Stimulated activated CD4-positive, alpha-beta T cell treated with anti-CD3 and anti-CD28 coated beads, Interleukin-12 subunit alpha, Interleukin-12 subunit beta, amount 100 ng/mL, for 4 hours (primary cell): ENCODE measurements around the gene HDAC5.
"Not testable (repeated sequence)": the region's sequence is repeated elsewhere in the genome, so short reads cannot be mapped to it uniquely, and the experiment has no call there.

Source experiments
- DNase-seq: peaks from one replicate; pipeline ENCODE4 v3.0.0-alpha.2; 2020

The HDAC5 gene

GRCh38 chr17:44132275-44132821, 8.9 kb upstream of the HDAC5 start:
- no peak for DNase-seq

GRCh38 chr17:44131372-44131771, 7.9 kb upstream of the HDAC5 start:
- DNase-seq: not testable (repeated sequence)

- no peak for DNase-seq
Measured at GRCh38 chr17:44130693-44131349, 7.4 kb upstream of the HDAC5 start.

GRCh38 chr17:44128383-44128782, 4.9 kb upstream of the HDAC5 start:
- no peak for DNase-seq

GRCh38 chr17:44124118-44124438, 637 bp upstream of the HDAC5 start:
- no peak for DNase-seq

- DNase-seq: no peak
Measured at GRCh38 chr17:44122816-44123355, 555 bp downstream of the HDAC5 start.

GRCh38 chr17:44121997-44122815, 1.2 kb downstream of the HDAC5 start:
- no peak for DNase-seq

- no peak for DNase-seq
Measured at GRCh38 chr17:44120851-44121605, 2.4 kb downstream of the HDAC5 start.

- not testable (repeated sequence) for DNase-seq
Measured at GRCh38 chr17:44120281-44120680, 3.2 kb downstream of the HDAC5 start.

- DNase-seq: no peak
Measured at GRCh38 chr17:44119798-44120197, 3.6 kb downstream of the HDAC5 start.

- DNase-seq: no peak
Measured at GRCh38 chr17:44119062-44119461, 4.4 kb downstream of the HDAC5 start.

GRCh38 chr17:44118427-44119050, 4.9 kb downstream of the HDAC5 start:
- DNase-seq: no peak

GRCh38 chr17:44117351-44117750, 6.1 kb downstream of the HDAC5 start:
- DNase-seq: no peak

- peak; percentile 24 for DNase-seq
Measured at GRCh38 chr17:44115585-44116415, 7.6 kb downstream of the HDAC5 start.

- DNase-seq: no peak
Measured at GRCh38 chr17:44113868-44114840, 9.3 kb downstream of the HDAC5 start.

GRCh38 chr17:44113382-44113781, 10.1 kb downstream of the HDAC5 start:
- DNase-seq: no peak

GRCh38 chr17:44112284-44113280, 10.9 kb downstream of the HDAC5 start:
- DNase-seq: no peak

- DNase-seq: no peak
Measured at GRCh38 chr17:44111777-44112176, 11.7 kb downstream of the HDAC5 start.
